Fibroblast of mammary gland (primary cell): Measurements from ENCODE around the gene PIEZO2.
A peak's percentile ranks its signal among the peaks of the same experiment; 100 is the strongest.

Experiments
- DNase-seq: peaks from one replicate; pipeline ENCODE4 v3.0.0-alpha.2; 2010; ENCODE audit warnings: low read depth
- H3K4me3 ChIP-seq: 2 replicates; pipeline ENCODE4 v1.5.1; 2011; ENCODE audit warnings: low read depth, mild to moderate bottlenecking, low read length, moderate library complexity; ENCODE audit not compliant: control insufficient read depth
- TF ChIP-seq, protein P1 (sequence below): conservative IDR thresholded peaks from 2 replicates; pipeline ENCODE4 v1.5.1; 2011; ENCODE audit warnings: low read depth, low read length, inconsistent platforms; ENCODE audit not compliant: control insufficient read depth, insufficient read depth

PIEZO2 gene

DNA sequence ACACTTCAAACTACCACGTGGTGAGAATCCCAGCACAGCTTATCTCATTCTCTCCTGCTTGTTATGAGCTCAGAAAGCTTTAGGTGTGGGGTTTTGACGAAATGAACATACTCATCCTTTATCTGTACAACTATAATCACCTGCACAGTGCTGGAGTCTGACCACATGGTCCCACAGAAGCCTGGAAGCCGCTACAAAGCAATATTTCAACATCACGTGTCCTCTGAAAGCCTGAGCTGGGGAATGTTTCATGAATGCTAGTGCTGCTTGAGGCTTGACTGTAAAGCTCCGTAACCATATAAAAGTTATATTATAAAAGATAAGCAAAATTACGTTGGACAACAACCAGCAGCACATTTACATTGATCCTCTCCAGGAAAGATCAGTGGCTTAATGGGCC is 43.9 kb downstream of the PIEZO2 start:
- no peak overlapping the region for H3K4me3 ChIP-seq
- DNase-seq, result no peak
- TF ChIP-seq, protein P1, sequence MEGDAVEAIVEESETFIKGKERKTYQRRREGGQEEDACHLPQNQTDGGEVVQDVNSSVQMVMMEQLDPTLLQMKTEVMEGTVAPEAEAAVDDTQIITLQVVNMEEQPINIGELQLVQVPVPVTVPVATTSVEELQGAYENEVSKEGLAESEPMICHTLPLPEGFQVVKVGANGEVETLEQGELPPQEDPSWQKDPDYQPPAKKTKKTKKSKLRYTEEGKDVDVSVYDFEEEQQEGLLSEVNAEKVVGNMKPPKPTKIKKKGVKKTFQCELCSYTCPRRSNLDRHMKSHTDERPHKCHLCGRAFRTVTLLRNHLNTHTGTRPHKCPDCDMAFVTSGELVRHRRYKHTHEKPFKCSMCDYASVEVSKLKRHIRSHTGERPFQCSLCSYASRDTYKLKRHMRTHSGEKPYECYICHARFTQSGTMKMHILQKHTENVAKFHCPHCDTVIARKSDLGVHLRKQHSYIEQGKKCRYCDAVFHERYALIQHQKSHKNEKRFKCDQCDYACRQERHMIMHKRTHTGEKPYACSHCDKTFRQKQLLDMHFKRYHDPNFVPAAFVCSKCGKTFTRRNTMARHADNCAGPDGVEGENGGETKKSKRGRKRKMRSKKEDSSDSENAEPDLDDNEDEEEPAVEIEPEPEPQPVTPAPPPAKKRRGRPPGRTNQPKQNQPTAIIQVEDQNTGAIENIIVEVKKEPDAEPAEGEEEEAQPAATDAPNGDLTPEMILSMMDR, result no peak

DNA sequence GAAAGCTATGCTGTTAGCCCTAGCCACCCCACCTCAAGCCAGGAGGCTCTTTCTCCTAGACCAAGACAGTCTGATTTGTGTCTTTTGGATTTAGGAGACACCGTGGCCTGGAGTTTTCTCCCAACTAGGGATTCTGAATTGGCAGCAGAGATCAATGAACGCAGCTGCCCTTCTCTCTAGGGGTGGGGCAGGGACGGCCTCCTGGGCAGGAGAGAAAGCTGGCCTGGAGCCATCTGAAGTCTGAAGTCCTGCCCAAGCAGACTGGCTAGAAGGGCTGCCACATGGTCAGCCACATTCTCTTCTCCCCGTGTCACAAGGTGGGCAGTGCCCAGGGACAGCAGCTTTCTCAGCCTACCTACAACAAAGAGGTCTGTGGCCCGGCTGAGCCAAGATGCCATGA is 45.1 kb downstream of the PIEZO2 start:
- H3K4me3 ChIP-seq, result no peak overlapping the region
- TF ChIP-seq, protein P1, result no peak
- no peak for DNase-seq

DNA sequence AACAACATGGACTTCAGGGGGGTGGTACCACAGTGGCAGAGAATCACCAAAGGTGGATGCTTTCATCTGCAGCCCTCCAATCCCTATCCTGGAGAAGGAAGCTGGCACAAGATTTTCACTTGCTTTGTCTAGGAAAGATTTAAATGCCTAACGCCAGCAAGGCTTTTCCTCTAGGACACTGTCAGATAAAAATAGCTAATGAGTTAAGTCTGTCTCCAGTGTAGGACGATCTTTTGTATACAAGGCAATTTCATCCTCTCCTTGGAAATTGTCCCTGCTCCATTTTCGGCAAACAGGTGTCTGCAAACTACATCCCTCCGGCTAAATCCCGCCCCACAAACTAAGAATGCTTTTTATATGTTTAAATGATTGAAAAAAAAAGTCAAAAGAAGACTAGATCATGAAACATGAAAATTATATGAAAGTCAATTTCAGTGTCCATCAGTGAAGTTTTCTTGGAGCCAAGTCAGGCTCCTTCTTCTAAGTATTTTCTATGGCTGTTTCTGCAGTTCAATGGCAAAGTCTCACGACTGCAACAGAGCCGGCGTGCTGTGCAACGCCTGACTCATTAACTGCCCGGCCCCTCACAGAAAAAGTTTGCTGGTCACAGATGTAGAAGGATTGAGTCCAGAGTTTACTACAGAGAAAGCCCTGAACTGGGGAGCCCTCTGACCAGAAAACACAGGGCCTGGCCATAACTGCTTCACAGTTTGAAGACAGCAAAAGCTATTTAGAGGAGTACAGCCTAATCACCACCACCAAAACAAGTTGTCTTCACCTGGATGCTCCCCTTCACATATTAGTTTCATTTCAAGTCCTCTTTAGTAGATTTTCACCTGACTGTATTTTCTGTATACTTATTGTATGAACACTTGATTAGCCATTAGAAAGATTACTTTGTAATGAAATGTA is 52.3 kb downstream of the PIEZO2 start:
- TF ChIP-seq, protein P1, result no peak
- DNase-seq, result peak; percentile 2
- no peak overlapping the region for H3K4me3 ChIP-seq

DNA sequence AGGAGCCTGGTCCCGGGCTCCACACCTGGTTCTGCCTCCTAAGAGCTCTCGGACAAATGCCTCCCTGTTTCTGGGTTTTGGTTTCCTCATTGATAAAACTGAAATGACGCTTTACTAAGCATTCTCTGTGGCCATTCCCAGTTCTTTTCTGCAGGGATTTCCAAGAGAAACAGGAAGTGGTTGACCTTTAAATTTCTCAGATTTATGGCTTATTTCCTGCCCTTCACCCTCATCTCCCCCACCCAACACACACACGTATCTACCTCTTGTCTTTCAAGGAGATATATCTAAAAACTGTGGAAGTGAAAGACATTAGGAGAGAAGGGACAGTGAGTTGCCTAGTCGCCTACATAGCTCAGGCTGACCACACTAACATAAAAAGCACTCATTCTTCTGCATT is 53.0 kb downstream of the PIEZO2 start:
- DNase-seq, result no peak
- TF ChIP-seq, protein P1, result no peak
- no peak overlapping the region for H3K4me3 ChIP-seq

DNA sequence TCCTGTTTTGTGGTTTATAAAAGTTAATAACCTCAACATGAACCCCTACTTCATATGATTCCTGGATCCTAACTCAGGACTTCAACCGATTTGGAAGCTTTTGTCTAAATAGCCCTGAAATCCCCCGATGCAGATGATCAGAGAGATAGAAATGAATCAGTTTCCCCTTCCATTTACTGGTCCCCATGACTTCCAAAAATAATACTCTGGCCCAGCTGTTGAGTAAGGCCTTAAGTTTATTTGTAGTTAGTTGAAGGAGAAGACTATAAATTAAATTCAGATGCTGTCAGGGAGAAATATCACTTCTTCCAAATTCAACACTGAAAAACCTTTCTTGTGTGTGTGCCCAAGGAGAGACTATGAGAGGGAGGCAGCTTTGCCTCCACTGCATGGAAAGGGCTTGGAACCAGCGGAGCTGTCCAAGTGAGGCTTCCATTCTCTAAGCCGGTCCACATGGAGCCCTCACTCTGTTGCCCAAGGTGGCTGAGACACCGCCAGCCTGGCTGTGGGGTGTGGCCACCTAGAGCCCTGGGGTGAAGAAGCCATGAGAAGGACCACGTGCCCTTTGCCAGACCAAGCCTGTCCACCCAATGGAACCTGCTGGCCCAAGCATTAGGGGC is 53.6 kb downstream of the PIEZO2 start:
- no peak for DNase-seq
- TF ChIP-seq, protein P1, result no peak
- H3K4me3 ChIP-seq, result no peak overlapping the region

DNA sequence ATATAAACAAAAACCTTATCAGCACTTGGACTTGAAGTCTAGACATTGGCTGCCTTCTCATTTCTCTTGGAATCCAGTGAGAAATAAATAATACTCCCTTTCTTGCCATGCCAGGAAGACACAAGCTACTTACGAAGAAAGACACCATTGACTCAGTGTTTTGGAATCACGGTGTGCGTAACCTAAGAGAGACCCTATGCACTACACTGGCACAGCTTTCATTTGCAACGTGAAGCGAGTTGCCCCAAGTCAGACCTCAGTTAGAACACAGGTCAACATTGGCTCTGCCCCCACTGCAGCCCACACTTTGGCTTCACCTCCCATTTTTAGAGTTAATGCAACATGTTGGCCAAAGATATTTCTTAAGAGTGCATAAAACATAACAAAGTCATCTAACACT is 54.2 kb downstream of the PIEZO2 start:
- no peak for DNase-seq
- H3K4me3 ChIP-seq, result no peak overlapping the region
- TF ChIP-seq, protein P1, result no peak

DNA sequence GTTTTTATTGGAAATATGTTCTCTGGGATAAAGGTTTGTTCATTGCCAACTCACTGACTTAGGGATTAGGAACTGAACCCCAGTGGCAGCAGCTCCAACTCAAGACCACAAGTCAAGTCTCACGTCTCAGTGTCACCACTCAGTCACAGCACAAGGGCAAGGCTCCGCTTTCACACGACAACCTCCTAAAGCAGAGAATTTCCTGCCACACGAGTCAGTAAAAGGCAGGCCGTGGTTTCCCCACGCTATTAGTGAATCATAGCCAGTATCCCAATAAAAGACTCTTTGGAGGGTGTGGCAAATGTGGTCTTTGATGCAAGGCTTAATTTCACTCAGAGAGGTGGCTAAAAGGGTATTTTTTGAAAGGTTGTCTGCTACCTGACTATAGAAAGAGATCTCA is 57.6 kb downstream of the PIEZO2 start:
- TF ChIP-seq, protein P1, result no peak
- H3K4me3 ChIP-seq, result no peak overlapping the region
- peak; percentile 4 for DNase-seq
